A673 (cell line): ENCODE data around the gene KCNMB1. TPM values are rescaled to one million over a fixed set of nuclear protein-coding genes. Genes with fewer than 3 reads are reported as not detected.

ENCODE experiments used
- BruUV-seq: library from RNA; stranded (reverse); fragments of 400-500 nt; replicated peaks from 2 replicates; lab custom pipeline; 2021; lab: Mats Ljungman, UMichigan
- CTCF ChIA-PET: fragments of 300-600 bp; sonication (Branson Sonifier 250); formaldehyde crosslinking; loops from one replicate; lab custom pipeline; 2022; ENCODE audit warnings: antibody characterized with exemption; lab: Charles Lee
- POLR2A ChIA-PET: fragments of 300-600 bp; sonication (Branson Sonifier 250); formaldehyde crosslinking; loops from one replicate; lab custom pipeline; 2022; ENCODE audit warnings: antibody characterized with exemption; ENCODE audit not compliant: low non-redundant PET; lab: Charles Lee
- DNase-seq: peaks from one replicate; pipeline ENCODE4 v3.0.0-alpha.2; 2015; ENCODE audit warnings: low spot score
- H3K27ac ChIP-seq: fragments of 200-600 bp; sonication (generic); 2 replicates; pipeline ENCODE4 v1.5.1; 2016; ENCODE audit warnings: mixed run types, low read depth, mild to moderate bottlenecking, mixed read lengths, antibody characterized with exemption, low read length; ENCODE audit not compliant: poor library complexity, severe bottlenecking
- H3K27me3 ChIP-seq: fragments of 200-600 bp; sonication (generic); replicated peaks from 2 replicates; pipeline ENCODE4 v1.6.1; 2017; ENCODE audit warnings: mixed run types, low read depth, mild to moderate bottlenecking, mixed read lengths, antibody characterized with exemption, low read length; ENCODE audit not compliant: insufficient read depth, poor library complexity
- H3K36me3 ChIP-seq: fragments of 200-600 bp; sonication (generic); 2 replicates; pipeline ENCODE4 v1.6.1; 2016; ENCODE audit warnings: mixed run types, mild to moderate bottlenecking, mixed read lengths, antibody characterized with exemption, low read length; ENCODE audit not compliant: insufficient read depth, poor library complexity, severe bottlenecking
- H3K4me1 ChIP-seq: fragments of 200-600 bp; sonication (generic); 2 replicates; pipeline ENCODE4 v1.6.1; 2017; ENCODE audit warnings: mixed run types, mild to moderate bottlenecking, mixed read lengths, antibody characterized with exemption, low read length; ENCODE audit not compliant: insufficient read depth, poor library complexity, severe bottlenecking
- H3K4me3 ChIP-seq: fragments of 200-600 bp; sonication (generic); 2 replicates; pipeline ENCODE4 v1.5.1; 2016; ENCODE audit warnings: low read depth, mixed run types, mild to moderate bottlenecking, mixed read lengths, low read length; ENCODE audit not compliant: poor library complexity, severe bottlenecking
- H3K9me3 ChIP-seq: fragments of 200-600 bp; sonication (generic); 2 replicates; pipeline ENCODE4 v1.6.1; 2016; ENCODE audit warnings: mixed run types, low read depth, mild to moderate bottlenecking, mixed read lengths, antibody characterized with exemption, low read length; ENCODE audit not compliant: poor library complexity, severe bottlenecking
- CTCF ChIP-seq: fragments of 300-800, 200-600 bp; sonication (generic); conservative IDR thresholded peaks from 2 replicates; pipeline ENCODE4 v1.5.1; 2017; ENCODE audit warnings: low read depth, mild to moderate bottlenecking, antibody characterized with exemption, low read length, moderate library complexity, mixed read lengths
- EZH2 ChIP-seq: fragments of 200-600 bp; sonication (generic); IDR thresholded peaks from 2 replicates; pipeline ENCODE4 v1.6.1; 2017; ENCODE audit warnings: borderline replicate concordance, low read depth, mild to moderate bottlenecking, mixed read lengths, antibody characterized with exemption, low read length; ENCODE audit not compliant: poor library complexity, severe bottlenecking
- intact Hi-C: fragments of 100-400 bp; cut with micrococcal nuclease; formaldehyde crosslinking; loops from one replicate; pipeline ENCODE4 v1.10.0; 2022; ENCODE audit not compliant: unreplicated experiment
- total RNA-seq: library from RNA; stranded (reverse); gene quantifications from 2 replicates; pipeline ENCODE4 v1.2.3, GENCODE V29; 2021

KCNMB1 gene
- total RNA-seq, 1 experiment from 2014 or later, result not detected

- DNase-seq, result peak; percentile 86
- H3K4me3 ChIP-seq, result no peak overlapping the region
- H3K9me3 ChIP-seq, result no peaks in the 10 kb centered on the region
- POLR2A ChIA-PET, result no interaction called here
- H3K27me3 ChIP-seq, result no peaks in the 10 kb centered on the region
- intact Hi-C loops, result no loop called here
- H3K27ac ChIP-seq, result peak overlapping the region; percentile 47
- CTCF ChIA-PET, result interaction anchor here (0.5 kb wide), 1 partner anchor 60 kb away, joined by 5 read pairs; no protein-coding TSS in a partner anchor
- no peak for TF ChIP-seq EZH2
- no peak for TF ChIP-seq CTCF
- BruUV-seq, result no TSS peak
- H3K36me3 ChIP-seq, result no peaks in the 10 kb centered on the region
- peaks cover 59% of the 10 kb centered on the region for H3K4me1 ChIP-seq
Measured at GRCh38 chr5:170333161-170333910, 55.8 kb downstream of the KCNMB1 start.

GRCh38 chr5:170332058-170332457, 57.1 kb downstream of the KCNMB1 start:
- TF ChIP-seq CTCF (no peak), EZH2 (no peak)
- H3K9me3 ChIP-seq, result no peaks in the 10 kb centered on the region
- H3K4me1 ChIP-seq, result peaks cover 52% of the 10 kb centered on the region
- CTCF ChIA-PET, result no interaction called here
- no peak for DNase-seq
- H3K27ac ChIP-seq, result peak overlapping the region; percentile 75
- no TSS peak for BruUV-seq
- POLR2A ChIA-PET, result no interaction called here
- H3K36me3 ChIP-seq, result no peaks in the 10 kb centered on the region
- intact Hi-C loops, result no loop called here
- H3K4me3 ChIP-seq, result no peak overlapping the region
- H3K27me3 ChIP-seq, result no peaks in the 10 kb centered on the region

GRCh38 chr5:170330568-170331054, 58.6 kb downstream of the KCNMB1 start:
- intact Hi-C loops, result no loop called here
- BruUV-seq, result no TSS peak

More at GRCh38 chr5:170330568-170331054, 58.6 kb downstream of the KCNMB1 start:
- CTCF ChIA-PET, result no interaction called here
- no peaks in the 10 kb centered on the region for H3K27me3 ChIP-seq
- DNase-seq, result no peak
- H3K9me3 ChIP-seq, result no peaks in the 10 kb centered on the region
- TF ChIP-seq CTCF, result no peak
- TF ChIP-seq EZH2, result no peak
- H3K36me3 ChIP-seq, result no peaks in the 10 kb centered on the region
- no peak overlapping the region for H3K4me3 ChIP-seq
- peaks cover 46% of the 10 kb centered on the region for H3K4me1 ChIP-seq
- H3K27ac ChIP-seq, result peak overlapping the region; percentile 75
- POLR2A ChIA-PET, result interaction anchor here (0.6 kb wide), 2 partner anchors 22 to 64 kb away, joined by 4 to 5 read pairs; no protein-coding TSS in a partner anchor
